Panc1 (cell line): ENCODE data around the gene KLF17. TPM values are rescaled to one million over a fixed set of nuclear protein-coding genes. Genes with fewer than 3 reads are reported as not detected.

ENCODE experiments used
- ATAC-seq: fragments of 200-7000 bp; cut with Tn5 transposase; 2 replicates; pipeline ENCODE4 v1.9.1; 2020; ENCODE audit warnings: mild to moderate bottlenecking, moderate library complexity
- BruUV-seq: library from RNA; stranded (reverse); fragments of 400-500 nt; replicated peaks from 2 replicates; lab custom pipeline; 2021; lab: Mats Ljungman, UMichigan
- CTCF ChIA-PET: fragments of 300-600 bp; sonication (Branson Sonifier 250); formaldehyde crosslinking; loops from one replicate; lab custom pipeline; 2022; ENCODE audit warnings: antibody characterized with exemption; lab: Charles Lee
- POLR2A ChIA-PET: fragments of 300-600 bp; sonication (Branson Sonifier 250); formaldehyde crosslinking; loops from one replicate; lab custom pipeline; 2022; ENCODE audit warnings: antibody characterized with exemption; lab: Charles Lee
- DNase-seq: peaks from one replicate; pipeline ENCODE4 v3.0.0-alpha.2; 2010; ENCODE audit warnings: low read depth, low spot score
- H3K27ac ChIP-seq: 2 replicates; pipeline ENCODE4 v1.5.1; 2011; ENCODE audit warnings: mild to moderate bottlenecking, low read length, inconsistent platforms
- H3K27me3 ChIP-seq: fragments of 200-500 bp; sonication (Bioruptor generic); 2 replicates; pipeline ENCODE4 v1.6.0; 2014; ENCODE audit warnings: low read length, inconsistent platforms; ENCODE audit not compliant: control insufficient read depth, insufficient read depth
- H3K36me3 ChIP-seq: fragments of 200-500 bp; sonication (Bioruptor generic); 2 replicates; pipeline ENCODE4 v1.5.1; 2014; ENCODE audit warnings: inconsistent platforms, mild to moderate bottlenecking, low read length, moderate library complexity; ENCODE audit not compliant: control insufficient read depth, insufficient read depth
- H3K4me1 ChIP-seq: 2 replicates; pipeline ENCODE4 v1.5.1; 2011; ENCODE audit warnings: inconsistent platforms, mild to moderate bottlenecking, low read length, moderate library complexity; ENCODE audit not compliant: control insufficient read depth, insufficient read depth
- H3K4me3 ChIP-seq, 2 experiments: 2 replicates each; pipeline ENCODE4 v1.5.1; 2011 to 2012; ENCODE audit warnings: low read depth in 2 of 2, low read length in 2 of 2, mild to moderate bottlenecking in 2 of 2, inconsistent platforms in 1 of 2, moderate library complexity in 1 of 2
- H3K9me3 ChIP-seq: fragments of 200-500 bp; sonication (Bioruptor generic); 2 replicates; pipeline ENCODE4 v1.5.1; 2014; ENCODE audit warnings: low read depth, mild to moderate bottlenecking, inconsistent platforms, low read length, moderate library complexity; ENCODE audit not compliant: control insufficient read depth, insufficient read depth
- CTCF ChIP-seq: fragments of 450-650 bp; IDR thresholded peaks from 2 replicates; pipeline ENCODE4 v1.5.1; 2017; ENCODE audit warnings: mild to moderate bottlenecking
- POLR2AphosphoS5 ChIP-seq: IDR thresholded peaks from 2 replicates; pipeline ENCODE4 v1.6.1; 2012; ENCODE audit warnings: mild to moderate bottlenecking, low read depth, low read length, moderate library complexity
- REST ChIP-seq, 2 experiments: IDR thresholded peaks; 2 replicates each; pipeline ENCODE4 v1.6.1; 2011 to 2012; ENCODE audit warnings: low read depth in 2 of 2, control low read depth in 1 of 2, low read length in 1 of 2, mild to moderate bottlenecking in 1 of 2, moderate library complexity in 1 of 2; ENCODE audit not compliant: insufficient read depth in 1 of 2
- SIN3A ChIP-seq: IDR thresholded peaks from 2 replicates; pipeline ENCODE4 v1.6.1; 2012; ENCODE audit warnings: low read depth, mild to moderate bottlenecking, low read length, moderate library complexity, borderline replicate concordance; ENCODE audit not compliant: insufficient read depth
- TCF7L2 ChIP-seq: IDR thresholded peaks from 2 replicates; pipeline ENCODE4 v1.6.1; 2011; ENCODE audit warnings: mild to moderate bottlenecking, low read depth, low read length, inconsistent platforms
- in situ Hi-C: cut with HindIII; loops from 2 replicates; pipeline ENCODE4 v1.10.0; 2016; ENCODE audit warnings: low sequenced_read_pairs, low pct_unique_long_range_greater_than_20kb
- intact Hi-C: fragments of 100-400 bp; cut with micrococcal nuclease; formaldehyde crosslinking; loops from one replicate; pipeline ENCODE4 v1.10.0; 2022; ENCODE audit not compliant: unreplicated experiment
- total RNA-seq: library from RNA; stranded (reverse); gene quantifications from one replicate; pipeline ENCODE4 v1.2.1, GENCODE V29; 2021; ENCODE audit not compliant: unreplicated experiment

KLF17 gene
- total RNA-seq, 1 experiment from 2014 or later: not detected

GRCh38 chr1:44151808-44152207 lies 33.2 kb downstream of the KLF17 start:
- ChIA-PET POLR2A (no interaction called here), CTCF (no interaction called here)
- no peak overlapping the region for H3K27ac ChIP-seq

GRCh38 chr1:44152692-44153091 lies 34.1 kb downstream of the KLF17 start:
- no peak overlapping the region for H3K4me3 ChIP-seq
- DNase-seq: no peak
- POLR2A ChIA-PET: no interaction called here
- no peak overlapping the region for H3K27ac ChIP-seq
- BruUV-seq: no TSS peak
- CTCF ChIA-PET: no interaction called here
- no peak for TF ChIP-seq REST (IDR thresholded peaks at IDR 0.05; ENCODE audit: insufficient read depth in 1 of 2, low read depth in 2 of 2, low read length in 1 of 2)
- TF ChIP-seq POLR2AphosphoS5: no peak
- no peak for TF ChIP-seq TCF7L2
- no peak for TF ChIP-seq SIN3A
- no peak for TF ChIP-seq CTCF
- intact Hi-C loops: no loop called here
- H3K4me1 ChIP-seq: peaks cover 14% of the 10 kb centered on the region
- ATAC-seq: no peak
- no peaks in the 10 kb centered on the region for H3K36me3 ChIP-seq
- H3K9me3 ChIP-seq: no peaks in the 10 kb centered on the region
- in situ Hi-C loops: loop anchor here (5.0 kb wide), 1 partner anchor 50 kb away; no protein-coding TSS in a partner anchor
- H3K27me3 ChIP-seq: no peaks in the 10 kb centered on the region

More at GRCh38 chr1:44151808-44152207, 33.2 kb downstream of the KLF17 start:
- in situ Hi-C loops (loop anchor here (5.0 kb wide), 1 partner anchor 50 kb away; no protein-coding TSS in a partner anchor), intact Hi-C loops (no loop called here)
- BruUV-seq: no TSS peak
- H3K27me3 ChIP-seq: no peaks in the 10 kb centered on the region
- H3K4me3 ChIP-seq: no peak overlapping the region
- peaks cover 14% of the 10 kb centered on the region for H3K4me1 ChIP-seq
- DNase-seq: no peak
- no peak for TF ChIP-seq CTCF
- TF ChIP-seq POLR2AphosphoS5: no peak
- TF ChIP-seq TCF7L2: no peak
- TF ChIP-seq REST (IDR thresholded peaks at IDR 0.05; ENCODE audit: insufficient read depth in 1 of 2, low read depth in 2 of 2, low read length in 1 of 2): no peak
- TF ChIP-seq SIN3A: no peak
- no peak for ATAC-seq
- no peaks in the 10 kb centered on the region for H3K36me3 ChIP-seq
- no peaks in the 10 kb centered on the region for H3K9me3 ChIP-seq
